HG03175 (cell line): Measurements from ENCODE around the gene RPS23.

Source experiments
- ATAC-seq: cut with Tn5 transposase; IDR thresholded peaks from one replicate; pipeline ENCODE4 v1.9.1; 2021; ENCODE audit warnings: mild to moderate bottlenecking, moderate library complexity; ENCODE audit not compliant: unreplicated experiment

The RPS23 gene

DNA sequence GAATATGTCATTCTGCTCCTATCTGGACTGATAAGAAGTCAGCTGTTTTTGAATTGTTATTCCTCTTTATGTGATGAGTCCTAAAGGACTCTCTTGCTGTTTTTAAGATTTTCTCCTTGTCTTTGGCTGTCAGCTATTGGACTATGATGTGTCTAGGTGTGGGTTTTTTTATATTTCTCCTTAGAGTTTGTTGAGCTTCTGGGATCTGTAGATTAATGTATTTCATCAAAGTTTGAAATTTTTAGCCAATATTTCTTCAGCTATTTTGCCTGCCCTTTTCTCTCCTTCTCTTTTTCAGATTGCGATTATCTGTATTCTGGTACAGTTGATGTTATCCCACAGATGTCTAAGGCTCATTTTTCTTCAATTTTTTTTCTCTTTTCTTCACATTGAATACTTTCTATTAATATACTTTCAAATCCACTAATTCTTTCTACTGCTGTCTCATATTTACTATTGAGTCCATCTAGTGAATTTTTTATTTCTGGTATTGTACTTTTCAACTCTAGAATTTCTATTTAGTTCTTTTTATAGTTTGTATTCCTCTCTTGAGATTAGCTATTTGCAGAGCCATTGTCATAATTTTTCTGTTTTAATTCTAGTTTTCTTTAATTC is 31.1 kb downstream of the RPS23 start:
- ATAC-seq, result no peak

DNA sequence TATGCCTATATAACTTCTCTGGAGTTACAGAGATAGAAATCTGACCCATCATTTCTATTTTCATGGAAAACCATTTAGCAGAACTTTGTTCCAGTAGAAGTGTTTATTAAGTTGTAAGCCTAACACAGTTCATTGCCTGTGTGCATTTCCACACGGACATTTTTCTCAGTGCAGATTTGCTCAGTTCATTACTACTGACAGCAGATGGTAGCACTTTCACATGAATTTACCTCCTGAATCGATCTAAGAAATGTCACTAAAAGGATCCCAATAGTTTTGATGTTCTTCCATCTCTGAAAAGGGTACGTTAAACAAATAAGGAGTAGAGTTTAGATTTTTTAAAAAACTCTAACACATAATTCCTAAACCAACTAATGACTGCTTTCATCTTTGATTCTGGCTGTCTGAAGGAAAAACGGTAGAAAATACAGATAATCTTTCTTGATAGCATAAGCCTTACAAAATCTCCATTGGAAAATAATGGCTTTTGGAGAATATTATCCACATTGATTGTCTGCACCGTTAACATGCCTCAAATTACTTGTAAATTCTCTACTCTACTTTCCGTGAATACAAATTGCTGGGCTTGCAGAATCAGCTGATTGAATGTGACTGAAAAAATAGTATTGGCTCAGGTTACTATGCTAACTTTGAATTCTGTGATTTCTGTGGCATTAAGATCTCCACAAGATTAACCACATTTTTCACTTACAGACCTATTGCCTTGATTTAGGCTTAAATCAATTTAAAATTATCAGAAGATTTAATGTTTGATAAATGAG is 33.1 kb downstream of the RPS23 start:
- no peak for ATAC-seq

DNA sequence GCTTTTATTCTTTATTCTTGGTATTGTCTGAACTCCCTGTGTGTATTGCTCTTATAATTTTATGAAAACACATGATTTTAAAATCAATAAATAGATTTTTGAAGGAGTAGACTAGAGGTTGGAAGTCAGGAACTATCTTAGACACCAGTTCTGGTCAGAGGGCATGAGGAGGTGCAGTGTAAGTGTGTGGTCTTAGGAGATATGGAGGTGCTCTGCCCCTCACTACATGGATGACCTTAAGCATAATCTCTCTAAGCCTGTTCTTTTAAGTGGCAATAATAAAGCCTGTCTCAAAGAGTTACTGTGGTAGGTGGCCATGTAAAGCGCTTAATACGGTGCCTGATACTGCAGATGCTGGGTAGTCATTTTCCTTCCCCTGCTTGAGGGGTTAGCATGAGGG is 34.0 kb downstream of the RPS23 start:
- no peak for ATAC-seq

DNA sequence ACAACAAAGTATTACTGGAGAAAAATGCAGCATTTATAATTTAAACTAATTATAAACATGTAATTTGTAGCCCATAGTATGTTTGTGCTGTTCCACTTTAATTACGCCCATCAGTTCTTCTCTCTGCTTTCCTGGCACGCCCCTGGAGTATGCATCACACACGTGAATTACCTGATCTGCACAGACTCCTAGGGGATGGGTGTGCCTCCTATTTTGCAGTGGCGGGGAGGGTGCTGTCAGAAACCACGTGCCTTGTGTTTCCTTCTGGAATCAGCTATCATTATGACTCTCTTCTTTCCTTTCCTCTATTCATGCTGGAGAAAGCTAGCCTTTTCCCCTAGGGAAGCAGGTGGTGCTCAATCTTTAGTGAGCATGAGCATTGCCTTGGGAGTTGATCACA is 43.3 kb downstream of the RPS23 start:
- ATAC-seq, result no peak

DNA sequence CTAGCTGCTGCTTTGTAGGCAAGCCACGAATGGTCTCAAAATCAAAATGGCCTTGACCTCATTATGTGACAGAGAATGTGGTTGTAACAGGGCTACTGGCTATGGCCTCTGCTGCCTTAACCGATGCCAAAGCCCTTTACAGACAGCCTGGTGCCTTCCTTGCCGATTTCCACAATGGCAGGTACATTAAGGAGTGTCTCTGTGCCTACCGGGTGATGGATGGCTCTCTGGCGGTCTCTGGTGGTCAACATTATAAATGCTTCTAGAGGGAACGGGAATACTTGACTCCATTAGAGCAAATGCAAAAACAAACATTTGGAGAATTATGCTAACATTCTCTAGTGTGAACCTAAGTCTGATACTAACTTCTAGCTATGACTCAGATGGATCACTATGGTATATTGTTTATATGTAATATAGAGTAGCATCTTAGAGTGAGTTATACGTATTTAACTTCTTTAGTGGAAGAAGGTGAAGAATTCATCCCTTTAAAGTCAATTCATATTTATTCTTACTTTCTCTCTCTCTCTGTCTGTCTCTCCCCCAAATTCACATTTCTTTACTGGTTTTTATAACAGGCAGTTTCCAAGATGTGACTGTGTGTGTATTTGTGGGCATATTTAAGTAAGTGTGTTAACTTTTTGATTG is 52.5 kb downstream of the RPS23 start:
- ATAC-seq, result peak; percentile 90
